GM10847 (cell line): ENCODE results near the gene UQCRC1.

Experiments
- POLR2A ChIP-seq: IDR thresholded peaks from 2 replicates; pipeline ENCODE4 v1.6.1; 2011; ENCODE audit not compliant: insufficient read length; ENCODE audit errors: extremely low read depth

Gene UQCRC1

DNA sequence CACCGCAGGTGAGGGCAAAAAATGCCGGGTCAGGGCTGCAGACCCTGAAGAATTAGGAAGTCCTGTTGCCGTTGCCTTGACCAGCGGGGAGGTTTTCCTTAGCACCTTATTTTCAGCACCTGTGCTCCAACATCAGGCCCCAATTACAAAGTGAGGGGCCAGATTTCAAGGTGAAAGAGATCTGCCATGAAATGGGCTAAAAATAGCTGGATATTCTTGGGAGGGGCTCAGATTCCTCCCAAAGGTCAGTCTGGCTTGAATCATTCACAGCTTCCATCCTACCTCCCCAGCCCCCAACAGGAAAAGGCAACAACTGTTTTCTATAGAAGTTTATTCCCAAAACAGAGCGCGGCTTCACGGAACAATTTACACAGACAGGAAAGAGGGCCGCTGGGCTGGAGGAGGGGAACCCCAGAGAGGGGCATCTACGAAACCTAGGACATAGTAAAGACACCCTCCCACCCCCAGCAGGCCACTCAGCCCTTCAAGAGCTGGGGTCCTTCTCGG is 26.8 kb upstream of the UQCRC1 start:
- no peak for TF ChIP-seq POLR2A

GRCh38 chr3:48635222-48636021 is 26.0 kb upstream of the UQCRC1 start, which contains the start of gene SLC26A6:
Gene SLC26A6 (minus strand): TSS chr3:48635461. CDS start chr3:48635393, 68 bp downstream.
- TF ChIP-seq POLR2A, result peak; percentile 30

GRCh38 chr3:48634661-48635221 is 25.3 kb upstream of the UQCRC1 start:
- no peak for TF ChIP-seq POLR2A

DNA sequence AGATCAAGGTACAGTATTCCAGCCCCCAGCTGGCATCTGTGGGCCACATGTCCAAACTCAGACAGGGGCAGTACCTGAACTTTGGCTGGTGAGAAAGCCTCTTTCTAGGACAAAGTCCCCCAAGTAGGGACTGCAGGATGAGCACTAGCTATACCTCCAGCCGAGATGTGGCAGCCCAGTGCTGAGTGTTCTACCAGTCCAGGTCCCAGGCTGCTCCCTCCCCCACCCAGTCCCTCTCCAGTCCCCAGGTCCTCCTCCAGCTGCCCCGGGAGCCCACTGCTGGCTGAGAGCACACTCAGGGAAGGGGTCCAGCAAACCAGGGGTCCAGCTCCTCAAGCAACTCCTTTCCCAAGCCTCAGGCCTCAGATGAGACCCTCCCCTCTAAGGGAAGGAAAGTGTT is 24.3 kb upstream of the UQCRC1 start:
- TF ChIP-seq POLR2A, result no peak

DNA sequence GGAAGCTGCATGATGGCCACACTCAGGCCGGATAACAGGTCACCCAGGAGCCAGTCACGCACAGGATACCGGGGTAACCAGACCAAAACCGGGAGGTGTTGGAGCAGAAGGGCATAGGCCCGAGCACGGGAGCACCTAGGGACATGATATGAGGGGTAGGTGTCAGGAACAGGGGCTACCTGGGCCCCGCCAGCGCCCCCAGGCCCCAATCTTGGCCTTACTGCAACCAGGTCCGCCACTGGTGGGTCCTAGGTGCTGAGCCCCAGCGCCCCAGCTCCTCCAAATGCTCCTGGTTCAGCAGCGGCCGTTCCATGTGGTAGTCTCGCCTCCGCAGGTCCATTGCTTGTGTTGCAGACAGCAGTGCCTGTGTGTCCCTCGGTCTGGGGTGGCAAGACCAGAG is 23.8 kb upstream of the UQCRC1 start:
- no peak for TF ChIP-seq POLR2A

GRCh38 chr3:48631516-48632448 is 22.3 kb upstream of the UQCRC1 start:
- no peak for TF ChIP-seq POLR2A

- TF ChIP-seq POLR2A, result no peak
These were observed 21.4 kb upstream of the UQCRC1 start for GRCh38 chr3:48630833-48631232.

DNA sequence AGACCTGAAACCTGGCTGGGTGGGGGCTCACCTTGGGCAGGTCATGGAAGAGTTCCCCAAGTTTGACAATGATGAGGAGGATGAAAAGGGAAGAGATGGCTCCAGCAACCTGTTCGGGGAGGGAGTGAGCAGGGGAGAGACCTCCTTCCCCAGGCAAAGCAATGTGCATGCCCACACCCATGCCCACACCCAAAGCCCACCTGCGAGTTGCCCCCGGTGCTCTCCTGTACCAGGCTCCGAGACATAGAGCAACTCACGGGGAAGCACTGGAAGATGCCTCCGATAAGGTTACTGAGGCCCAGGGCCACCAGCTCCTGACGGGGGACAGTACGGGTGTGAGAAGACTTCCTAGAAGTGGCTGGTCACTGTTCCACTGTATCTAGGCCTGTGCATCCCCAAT is 21.0 kb upstream of the UQCRC1 start:
- no peak for TF ChIP-seq POLR2A

GRCh38 chr3:48629894-48630293 is 20.4 kb upstream of the UQCRC1 start:
- no peak for TF ChIP-seq POLR2A

- TF ChIP-seq POLR2A, result no peak
These were observed 19.0 kb upstream of the UQCRC1 start for GRCh38 chr3:48628277-48629017.

- TF ChIP-seq POLR2A, result no peak
These were observed 16.2 kb upstream of the UQCRC1 start for GRCh38 chr3:48625600-48625999.

DNA sequence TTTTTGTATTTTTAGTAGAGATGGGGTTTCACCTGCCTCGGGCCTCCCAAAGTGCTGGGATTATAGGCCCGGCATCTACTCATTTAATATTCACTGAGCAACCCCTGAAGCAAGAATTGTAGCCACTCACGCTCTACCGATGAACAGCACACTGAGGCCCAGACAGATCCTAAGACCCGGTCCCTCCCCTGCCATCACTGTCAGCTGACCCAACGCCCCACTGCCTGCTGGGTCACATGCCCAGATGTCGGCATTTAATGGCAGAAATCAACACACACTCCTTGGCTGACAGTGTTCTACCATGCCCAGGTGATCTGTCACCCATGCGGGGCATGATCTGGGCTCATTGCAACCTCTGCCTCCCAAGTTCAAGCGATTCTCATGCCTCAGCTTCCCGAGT is 15.3 kb upstream of the UQCRC1 start:
- TF ChIP-seq POLR2A, result no peak

GRCh38 chr3:48623851-48624547 is 14.6 kb upstream of the UQCRC1 start:
- no peak for TF ChIP-seq POLR2A

- TF ChIP-seq POLR2A, result no peak
These were observed 12.0 kb upstream of the UQCRC1 start, which contains the start of gene TMEM89 for GRCh38 chr3:48621461-48621869. Gene TMEM89 (minus strand): TSS chr3:48621769. CDS start chr3:48621756, 13 bp downstream.
